Nucleus accumbens (tissue), 56 donors: ENCODE measurements around the gene KNCN.

Experiments used
- DNase-seq, 56 donors: peaks; one replicate each; lab custom pipeline; 2025; lab: John Stamatoyannopoulos, UW

The KNCN gene

GRCh38 chr1:46551597-46552095, at the start of gene KNCN:
TSS of gene KNCN (minus strand) at chr1:46551647. CDS start at chr1:46551215, 432 bp downstream.
- no peak for DNase-seq

GRCh38 chr1:46599059-46599970, 47.9 kb upstream of the KNCN start:
- DNase-seq: no peak

GRCh38 chr1:46596846-46597245, 45.4 kb upstream of the KNCN start:
- DNase-seq: no peak

GRCh38 chr1:46596036-46596435, 44.6 kb upstream of the KNCN start:
- DNase-seq: no peak

GRCh38 chr1:46595127-46595526, 43.7 kb upstream of the KNCN start:
- peak in 12 of 56 donors; percentile 6 to 44 (median 22) for DNase-seq

GRCh38 chr1:46594063-46594462, 42.6 kb upstream of the KNCN start:
- no peak for DNase-seq

- no peak for DNase-seq
Observed at GRCh38 chr1:46592823-46593222, 41.4 kb upstream of the KNCN start.

- DNase-seq: no peak
Observed at GRCh38 chr1:46589529-46589928, 38.1 kb upstream of the KNCN start.

- peak in 12 of 56 donors; percentile 8 to 46 (median 18) for DNase-seq
Observed at GRCh38 chr1:46587069-46587468, 35.6 kb upstream of the KNCN start.

- DNase-seq: peak in 3 of 56 donors; percentile 10 to 13 (median 11)
Observed at GRCh38 chr1:46585312-46585938, 34.0 kb upstream of the KNCN start.

- no peak for DNase-seq
Observed at GRCh38 chr1:46583494-46583893, 32.0 kb upstream of the KNCN start.

- DNase-seq: no peak
Observed at GRCh38 chr1:46582972-46583371, 31.5 kb upstream of the KNCN start.

- no peak for DNase-seq
Observed at GRCh38 chr1:46581681-46582455, 30.4 kb upstream of the KNCN start.

- no peak for DNase-seq
Observed at GRCh38 chr1:46580140-46580903, 28.9 kb upstream of the KNCN start.

GRCh38 chr1:46577671-46578070, 26.2 kb upstream of the KNCN start:
- no peak for DNase-seq

GRCh38 chr1:46576596-46576995, 25.1 kb upstream of the KNCN start:
- DNase-seq: peak in 3 of 56 donors; percentile 7 to 16 (median 12)

GRCh38 chr1:46575778-46576177, 24.3 kb upstream of the KNCN start:
- no peak for DNase-seq

GRCh38 chr1:46575300-46575699, 23.9 kb upstream of the KNCN start:
- no peak for DNase-seq

- DNase-seq: no peak
Observed at GRCh38 chr1:46571691-46572225, 20.3 kb upstream of the KNCN start.
